BE2C (cell line): ENCODE data around the gene TMEM273.

Experiments used
- DNase-seq: peaks from one replicate; pipeline ENCODE4 v3.0.0-alpha.2; 2020
- H3K27me3 ChIP-seq: fragments of 250-450 bp; sonication (Bioruptor Pico); 2 replicates; pipeline ENCODE4 v1.5.1; 2020; ENCODE audit warnings: mild to moderate bottlenecking
- H3K36me3 ChIP-seq: fragments of 250-450 bp; sonication (Bioruptor Pico); 2 replicates; pipeline ENCODE4 v1.5.1; 2020; ENCODE audit warnings: mild to moderate bottlenecking
- H3K4me1 ChIP-seq: fragments of 250-450 bp; sonication (Bioruptor Pico); 2 replicates; pipeline ENCODE4 v1.5.1; 2020
- H3K4me3 ChIP-seq: 2 replicates; pipeline ENCODE4 v1.5.1; 2011; ENCODE audit warnings: low read depth, low read length
- H3K9me3 ChIP-seq: fragments of 250-450 bp; sonication (Bioruptor Pico); 2 replicates; pipeline ENCODE4 v1.5.1; 2020
- TF ChIP-seq, protein P1 (sequence below): IDR thresholded peaks from 2 replicates; pipeline ENCODE4 v1.5.1; 2012; ENCODE audit warnings: mild to moderate bottlenecking, low read depth, low read length

The TMEM273 gene

DNA sequence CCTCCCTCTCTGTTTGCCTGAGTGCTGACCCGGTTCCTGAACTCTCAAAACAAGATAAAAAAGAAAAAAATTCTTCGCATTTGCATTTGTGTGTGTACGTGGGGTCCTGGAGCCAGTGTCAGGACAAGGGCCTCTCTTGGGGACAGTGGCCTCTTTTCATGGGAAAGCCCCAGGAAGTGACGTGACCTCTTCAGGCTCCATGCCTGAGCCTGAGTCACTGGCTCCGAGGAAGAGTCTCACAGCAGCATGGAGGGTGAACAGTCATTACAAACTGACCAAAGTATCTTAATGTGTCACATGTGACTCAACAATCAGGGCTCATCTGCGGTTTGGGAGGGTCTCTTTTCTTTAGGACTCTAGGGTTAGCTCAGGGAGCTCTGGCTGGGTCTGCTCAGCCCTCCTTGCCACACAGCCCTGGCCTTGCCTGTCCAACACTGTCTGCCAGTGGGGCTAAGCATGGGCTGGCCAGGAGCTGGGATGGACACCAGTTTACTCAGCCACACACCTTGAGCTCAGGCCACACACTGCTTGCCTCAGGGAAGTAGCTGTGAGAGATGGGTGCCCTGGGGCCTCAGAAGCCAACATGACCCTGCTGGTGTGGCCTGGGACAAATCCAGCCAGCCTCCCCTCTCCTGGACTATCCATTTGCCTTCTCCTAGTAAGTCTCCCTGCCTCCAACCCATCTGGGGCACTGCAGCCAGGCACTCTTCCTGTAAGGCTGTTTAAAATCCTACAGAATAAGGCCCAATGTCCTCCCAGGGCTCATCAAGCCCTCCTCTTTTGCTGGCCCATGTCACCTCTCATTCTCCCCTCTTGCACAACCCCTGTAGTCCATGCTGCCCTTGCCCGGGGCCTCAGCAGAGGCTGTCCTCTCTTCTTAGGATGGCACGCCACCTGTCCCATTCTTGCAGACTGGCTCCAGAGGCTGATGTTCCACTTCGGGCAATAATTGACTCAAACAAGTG, 10.5 kb downstream of the TMEM273 start:
- TF ChIP-seq, protein P1, sequence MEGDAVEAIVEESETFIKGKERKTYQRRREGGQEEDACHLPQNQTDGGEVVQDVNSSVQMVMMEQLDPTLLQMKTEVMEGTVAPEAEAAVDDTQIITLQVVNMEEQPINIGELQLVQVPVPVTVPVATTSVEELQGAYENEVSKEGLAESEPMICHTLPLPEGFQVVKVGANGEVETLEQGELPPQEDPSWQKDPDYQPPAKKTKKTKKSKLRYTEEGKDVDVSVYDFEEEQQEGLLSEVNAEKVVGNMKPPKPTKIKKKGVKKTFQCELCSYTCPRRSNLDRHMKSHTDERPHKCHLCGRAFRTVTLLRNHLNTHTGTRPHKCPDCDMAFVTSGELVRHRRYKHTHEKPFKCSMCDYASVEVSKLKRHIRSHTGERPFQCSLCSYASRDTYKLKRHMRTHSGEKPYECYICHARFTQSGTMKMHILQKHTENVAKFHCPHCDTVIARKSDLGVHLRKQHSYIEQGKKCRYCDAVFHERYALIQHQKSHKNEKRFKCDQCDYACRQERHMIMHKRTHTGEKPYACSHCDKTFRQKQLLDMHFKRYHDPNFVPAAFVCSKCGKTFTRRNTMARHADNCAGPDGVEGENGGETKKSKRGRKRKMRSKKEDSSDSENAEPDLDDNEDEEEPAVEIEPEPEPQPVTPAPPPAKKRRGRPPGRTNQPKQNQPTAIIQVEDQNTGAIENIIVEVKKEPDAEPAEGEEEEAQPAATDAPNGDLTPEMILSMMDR = no peak
- no peak for DNase-seq
- Histone ChIP-seq H3K27me3 (no peaks in the 10 kb centered on the region), H3K36me3 (no peaks in the 10 kb centered on the region), H3K4me1 (no peaks in the 10 kb centered on the region), H3K4me3 (no peak overlapping the region), H3K9me3 (no peaks in the 10 kb centered on the region)

DNA sequence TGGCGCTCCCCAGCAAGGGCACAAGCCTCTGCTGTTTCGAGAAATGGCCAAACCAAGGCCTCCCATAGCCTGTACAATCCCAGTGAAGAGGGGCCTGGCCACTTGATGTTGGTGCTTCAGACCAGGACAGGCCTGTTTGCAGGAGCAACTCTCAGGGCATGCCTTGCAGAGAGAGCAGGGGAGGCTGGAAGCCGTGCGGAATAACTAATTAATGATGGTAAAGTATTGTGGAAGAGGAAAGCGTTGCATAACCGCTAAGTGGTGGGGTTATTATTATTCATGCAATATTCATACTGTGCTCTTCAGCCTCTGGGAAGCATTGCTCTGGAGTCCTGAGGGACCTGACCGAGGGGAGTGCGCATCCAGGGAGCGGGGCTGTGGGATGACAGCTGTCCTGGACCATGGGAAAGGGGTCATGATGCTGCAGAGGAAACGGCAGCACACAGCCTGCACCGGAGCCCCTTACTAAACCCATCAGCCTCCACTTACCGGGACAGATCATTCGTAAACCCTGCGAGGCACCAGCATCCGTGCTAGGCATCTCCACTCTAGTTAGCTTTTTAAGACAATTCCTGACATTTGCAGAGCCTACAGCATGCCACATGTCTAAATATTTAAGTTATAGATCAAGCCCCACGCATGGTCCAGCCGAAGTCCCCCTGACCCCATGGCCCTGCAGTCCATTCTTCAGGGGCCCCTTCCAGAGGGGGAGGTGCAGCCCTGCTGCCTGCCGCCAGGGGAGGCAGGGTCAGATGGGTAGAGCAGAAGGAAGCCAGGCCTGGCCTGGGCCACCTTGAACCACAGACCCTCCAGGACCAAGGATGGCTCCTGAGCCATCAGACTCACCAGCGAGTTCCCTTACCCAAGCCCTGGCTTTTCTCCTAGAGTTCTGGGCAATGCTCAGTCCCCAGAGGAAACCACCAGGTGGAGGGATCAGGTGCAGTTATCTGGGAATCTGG, 11.6 kb downstream of the TMEM273 start:
- Histone ChIP-seq H3K4me3 (no peak overlapping the region), H3K27me3 (no peaks in the 10 kb centered on the region), H3K4me1 (no peaks in the 10 kb centered on the region), H3K9me3 (no peaks in the 10 kb centered on the region), H3K36me3 (no peaks in the 10 kb centered on the region)
- TF ChIP-seq, protein P1 = no peak
- no peak for DNase-seq

DNA sequence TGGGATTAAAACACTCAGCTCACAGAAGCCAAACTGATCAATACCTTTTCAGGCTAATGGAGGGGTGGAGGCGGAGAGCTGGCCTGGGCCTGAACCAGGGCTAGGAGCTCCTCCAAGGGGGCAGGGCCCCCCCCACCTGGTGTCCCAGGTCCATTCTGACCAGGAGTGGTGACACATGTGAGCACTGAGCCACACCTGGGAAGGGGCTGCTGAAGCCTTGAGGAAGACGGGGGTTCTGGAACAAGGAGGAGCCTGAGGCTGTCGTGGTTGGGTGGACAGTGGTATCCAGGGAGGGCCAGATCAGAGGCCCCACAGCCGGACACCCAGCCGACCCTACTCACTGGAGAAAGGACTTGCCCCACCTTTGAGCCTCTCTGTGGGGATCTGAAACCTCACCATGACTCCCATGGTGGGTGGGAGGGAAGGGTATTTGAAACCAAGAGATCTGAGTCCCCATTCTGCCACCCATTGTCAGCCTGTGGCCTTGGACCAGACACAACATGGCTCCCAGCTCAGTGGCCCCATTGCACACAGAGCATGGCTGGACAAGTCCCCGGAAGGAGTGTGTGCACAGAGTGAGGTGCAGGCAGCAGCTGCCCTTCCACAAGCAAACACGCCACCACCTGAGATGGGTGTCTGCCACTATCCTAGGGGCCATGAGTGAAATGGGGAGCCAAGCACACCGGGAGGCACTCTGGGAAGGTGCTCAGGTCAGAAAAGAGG, 12.4 kb downstream of the TMEM273 start:
- Histone ChIP-seq H3K9me3 (no peaks in the 10 kb centered on the region), H3K4me1 (no peaks in the 10 kb centered on the region), H3K36me3 (no peaks in the 10 kb centered on the region), H3K27me3 (no peaks in the 10 kb centered on the region), H3K4me3 (no peak overlapping the region)
- no peak for DNase-seq
- TF ChIP-seq, protein P1 = no peak

DNA sequence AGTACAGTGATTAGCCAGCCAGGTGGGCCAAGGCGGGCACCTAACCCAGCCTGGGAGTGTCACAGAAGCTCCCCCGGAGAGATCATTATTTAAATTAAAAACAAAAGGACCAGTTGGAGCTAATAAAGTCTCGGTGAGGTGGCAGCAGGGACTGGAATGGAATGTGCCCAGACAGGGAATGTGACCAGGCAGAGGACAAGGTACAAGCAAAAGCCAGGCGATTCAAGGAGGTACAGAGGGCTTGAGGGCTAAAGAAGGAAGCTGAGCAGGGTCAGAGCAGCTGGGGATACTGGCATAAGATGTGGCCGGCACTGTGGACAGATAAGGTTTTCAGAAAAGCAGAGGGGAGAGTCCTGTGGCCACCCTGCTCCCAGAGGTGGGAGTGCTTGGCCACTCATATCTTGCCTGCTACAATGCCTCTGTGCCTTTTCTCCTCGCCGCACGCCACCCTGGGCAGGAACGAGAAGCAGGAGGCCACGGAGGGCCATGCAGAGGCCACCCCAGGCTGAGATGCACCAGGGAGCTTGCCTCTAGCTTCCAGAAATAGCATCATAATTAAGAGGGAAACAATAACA, 13.2 kb downstream of the TMEM273 start:
- Histone ChIP-seq H3K9me3 (no peaks in the 10 kb centered on the region), H3K4me3 (no peak overlapping the region), H3K36me3 (no peaks in the 10 kb centered on the region), H3K27me3 (no peaks in the 10 kb centered on the region), H3K4me1 (no peaks in the 10 kb centered on the region)
- no peak for DNase-seq
- TF ChIP-seq, protein P1 = no peak

DNA sequence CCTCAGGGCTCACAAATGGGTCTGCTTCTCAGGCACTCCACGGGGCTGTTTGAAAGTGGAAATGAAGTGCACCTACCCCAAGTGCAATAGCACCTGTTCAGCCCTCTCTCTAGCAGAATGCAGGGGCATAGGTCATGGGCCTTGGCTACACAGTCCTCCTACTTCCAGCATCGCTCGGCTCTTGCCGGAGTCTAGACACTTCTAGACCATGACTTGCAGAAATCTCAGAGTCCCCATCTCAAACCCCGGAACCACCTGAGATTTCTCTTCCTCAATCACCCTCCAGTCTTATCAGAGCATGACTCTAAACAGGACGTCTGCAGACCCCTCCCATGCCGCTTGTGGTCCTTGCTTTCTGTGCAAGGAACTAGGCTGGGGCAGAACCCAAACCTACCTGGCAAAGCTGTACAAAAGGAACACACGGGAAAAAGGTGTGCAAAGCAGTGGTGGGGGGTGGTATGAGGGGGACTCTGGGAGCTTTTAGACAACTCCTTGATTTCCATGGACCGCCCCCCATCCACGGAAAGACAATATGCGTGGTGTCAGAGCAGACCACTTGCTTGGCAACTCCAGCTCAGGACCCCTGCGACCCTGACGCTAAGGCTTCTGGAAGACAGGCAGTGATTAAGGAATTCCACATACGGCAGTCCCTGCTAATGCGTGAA, 13.8 kb downstream of the TMEM273 start:
- no peak for DNase-seq
- no peaks in the 10 kb centered on the region for H3K27me3 ChIP-seq
- H3K9me3 ChIP-seq = no peaks in the 10 kb centered on the region
- no peak overlapping the region for H3K4me3 ChIP-seq
- H3K4me1 ChIP-seq = no peaks in the 10 kb centered on the region
- TF ChIP-seq, protein P1 = no peak
- H3K36me3 ChIP-seq = no peaks in the 10 kb centered on the region
